ENCODE measurements around the gene UBE2R2. TPM values are rescaled to one million over a fixed set of nuclear protein-coding genes. Genes with fewer than 3 reads are reported as not detected.
"Not testable (repeated sequence)": the region's sequence is repeated elsewhere in the genome, so short reads cannot be mapped to it uniquely, and the experiment has no call there.

Gene UBE2R2
- total and polyA plus RNA-seq, 2 donors, result 13.6 to 30.1 TPM

DNA sequence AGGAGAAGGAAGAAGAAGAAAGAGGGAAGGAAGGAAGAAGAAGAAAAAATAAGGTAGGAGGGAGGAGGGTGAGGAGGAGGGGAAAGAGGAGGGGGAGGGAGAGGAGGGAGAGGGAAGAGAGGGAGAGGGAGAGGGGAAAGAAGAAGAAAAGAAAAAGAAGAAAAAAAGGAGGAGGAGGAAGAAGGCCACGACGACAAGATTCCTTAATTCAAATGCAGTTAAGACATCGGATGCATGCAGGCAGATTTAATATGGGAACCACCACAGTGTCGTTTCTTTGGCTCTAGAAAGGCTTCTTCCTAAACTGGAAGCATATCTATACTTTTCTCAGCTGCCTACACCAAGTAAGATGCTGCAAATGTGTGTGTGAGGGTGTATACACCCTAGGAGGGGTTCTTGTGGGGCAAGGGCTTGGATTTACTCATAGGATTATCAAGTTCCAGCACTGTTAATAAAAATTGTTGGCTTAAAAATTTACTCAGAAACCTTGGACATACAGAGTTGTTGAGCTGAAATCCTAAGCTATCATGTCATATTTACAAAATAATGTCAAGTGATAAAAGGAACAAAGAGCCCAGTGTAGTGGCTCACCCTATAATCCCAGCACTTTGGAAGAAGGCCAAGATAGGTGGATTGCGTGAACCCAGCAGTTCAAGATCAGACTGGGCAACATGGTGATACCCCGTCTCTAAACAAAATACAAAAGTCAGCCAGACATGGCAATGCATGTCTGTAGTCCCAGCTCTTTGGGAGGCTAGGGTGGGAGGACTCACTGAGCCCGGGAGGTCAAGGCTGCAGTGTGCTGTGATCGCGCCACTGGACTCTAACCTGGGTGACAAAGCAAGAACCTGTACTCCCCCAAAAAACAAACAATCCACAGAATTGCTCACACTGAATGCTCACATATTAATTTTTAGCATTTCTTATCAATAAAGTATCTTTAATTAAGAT, 123.2 kb downstream of the UBE2R2 start:
- WGBS, result 85% methylated on average over 9 of the region's 9 CpGs
- no peak for DNase-seq (ENCODE audit: low read depth in 6 of 9, low spot score in 9 of 9)
- no peaks in the 10 kb centered on the region for H3K27me3 ChIP-seq (ENCODE audit: control insufficient read depth in 2 of 2, insufficient read depth in 1 of 2, low read length in 1 of 2)
- H3K36me3 ChIP-seq (ENCODE audit: control insufficient read depth in 2 of 2, insufficient read depth in 2 of 2, low read length in 1 of 2), result peaks cover 46 to 75% of the 10 kb centered on the region in 2 donors
- no peaks in the 10 kb centered on the region for H3K4me1 ChIP-seq (ENCODE audit: control insufficient read depth in 2 of 2, insufficient read depth in 2 of 2, low read length in 2 of 2)
- no peaks in the 10 kb centered on the region for H3K9me3 ChIP-seq (ENCODE audit: control insufficient read depth in 2 of 2, insufficient read depth in 1 of 2, low read length in 1 of 2)
- no peak overlapping the region for H3K27ac ChIP-seq (ENCODE audit: low read depth in 1 of 2, low read length in 1 of 2)
- H3K4me3 ChIP-seq (ENCODE audit: low read length in 2 of 2), result no peak overlapping the region

DNA sequence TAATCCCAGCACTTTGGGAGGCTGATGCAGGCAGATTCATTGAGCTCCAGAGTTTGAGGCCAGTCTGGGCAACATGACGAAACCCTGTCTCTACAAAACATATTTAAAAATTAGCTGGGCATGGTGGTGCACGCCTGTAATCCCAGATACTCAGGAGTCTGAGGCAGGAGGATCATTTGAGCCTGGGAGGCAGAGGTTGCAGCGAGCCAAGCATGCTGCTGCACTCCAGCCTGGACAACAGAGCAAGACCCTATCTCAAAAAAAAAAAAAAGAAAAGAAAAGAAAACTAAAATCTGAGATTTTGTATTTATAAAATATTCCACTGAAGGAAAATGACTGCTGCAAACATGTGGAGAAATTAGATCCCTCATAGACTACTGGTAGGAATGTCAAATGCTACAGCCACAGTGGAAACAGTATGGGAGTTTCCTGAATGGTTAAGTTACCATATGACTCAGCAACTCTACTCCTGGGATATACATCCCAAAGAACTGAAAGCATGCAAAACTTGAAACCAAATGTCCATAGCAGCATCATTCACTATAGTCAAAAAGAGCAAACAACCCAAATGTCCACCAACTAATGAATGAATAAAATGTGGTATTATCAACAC, 125.6 kb downstream of the UBE2R2 start:
- H3K9me3 ChIP-seq (ENCODE audit: control insufficient read depth in 2 of 2, insufficient read depth in 1 of 2, low read length in 1 of 2), result no peaks in the 10 kb centered on the region
- H3K27me3 ChIP-seq (ENCODE audit: control insufficient read depth in 2 of 2, insufficient read depth in 1 of 2, low read length in 1 of 2), result no peaks in the 10 kb centered on the region
- whole genome bisulfite sequencing, result 97% methylated on average over 3 of the region's 3 CpGs
- no peak overlapping the region for H3K4me3 ChIP-seq (ENCODE audit: low read length in 2 of 2)
- peaks cover 39 to 72% of the 10 kb centered on the region in 2 donors for H3K36me3 ChIP-seq (ENCODE audit: control insufficient read depth in 2 of 2, insufficient read depth in 2 of 2, low read length in 1 of 2)
- no peak overlapping the region for H3K27ac ChIP-seq (ENCODE audit: low read depth in 1 of 2, low read length in 1 of 2)
- DNase-seq (ENCODE audit: low read depth in 6 of 9, low spot score in 9 of 9), result no peak
- H3K4me1 ChIP-seq (ENCODE audit: control insufficient read depth in 2 of 2, insufficient read depth in 2 of 2, low read length in 2 of 2), result no peaks in the 10 kb centered on the region

DNA sequence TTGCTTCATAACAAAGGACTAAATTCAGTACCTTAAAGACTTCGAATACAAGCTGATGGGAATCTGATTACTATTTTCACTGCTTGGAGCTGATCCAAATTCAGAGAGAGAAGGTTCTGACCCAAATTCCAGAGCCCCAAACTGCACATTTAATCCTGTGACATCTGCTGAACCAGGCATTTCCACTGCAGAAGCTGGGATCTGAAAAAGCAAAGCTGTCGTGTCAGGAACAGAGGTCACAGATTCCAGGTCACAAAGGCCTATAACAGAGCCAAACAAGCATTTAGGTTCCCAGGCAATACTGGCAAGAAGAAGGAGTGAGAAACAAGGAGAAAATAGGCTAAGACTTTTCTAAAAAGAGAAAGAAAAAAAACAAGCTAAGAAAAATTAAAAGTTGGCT, 126.4 kb downstream of the UBE2R2 start:
- no peak for DNase-seq (ENCODE audit: low read depth in 6 of 9, low spot score in 9 of 9)
- no peaks in the 10 kb centered on the region for H3K27me3 ChIP-seq (ENCODE audit: control insufficient read depth in 2 of 2, insufficient read depth in 1 of 2, low read length in 1 of 2)
- no peak overlapping the region for H3K27ac ChIP-seq (ENCODE audit: low read depth in 1 of 2, low read length in 1 of 2)
- no peaks in the 10 kb centered on the region for H3K4me1 ChIP-seq (ENCODE audit: control insufficient read depth in 2 of 2, insufficient read depth in 2 of 2, low read length in 2 of 2)
- no peak overlapping the region for H3K4me3 ChIP-seq (ENCODE audit: low read length in 2 of 2)
- peaks cover 35 to 76% of the 10 kb centered on the region in 2 donors for H3K36me3 ChIP-seq (ENCODE audit: control insufficient read depth in 2 of 2, insufficient read depth in 2 of 2, low read length in 1 of 2)
- H3K9me3 ChIP-seq (ENCODE audit: control insufficient read depth in 2 of 2, insufficient read depth in 1 of 2, low read length in 1 of 2), result no peaks in the 10 kb centered on the region
- WGBS, result 96% methylated on average over 2 of the region's 2 CpGs

DNA sequence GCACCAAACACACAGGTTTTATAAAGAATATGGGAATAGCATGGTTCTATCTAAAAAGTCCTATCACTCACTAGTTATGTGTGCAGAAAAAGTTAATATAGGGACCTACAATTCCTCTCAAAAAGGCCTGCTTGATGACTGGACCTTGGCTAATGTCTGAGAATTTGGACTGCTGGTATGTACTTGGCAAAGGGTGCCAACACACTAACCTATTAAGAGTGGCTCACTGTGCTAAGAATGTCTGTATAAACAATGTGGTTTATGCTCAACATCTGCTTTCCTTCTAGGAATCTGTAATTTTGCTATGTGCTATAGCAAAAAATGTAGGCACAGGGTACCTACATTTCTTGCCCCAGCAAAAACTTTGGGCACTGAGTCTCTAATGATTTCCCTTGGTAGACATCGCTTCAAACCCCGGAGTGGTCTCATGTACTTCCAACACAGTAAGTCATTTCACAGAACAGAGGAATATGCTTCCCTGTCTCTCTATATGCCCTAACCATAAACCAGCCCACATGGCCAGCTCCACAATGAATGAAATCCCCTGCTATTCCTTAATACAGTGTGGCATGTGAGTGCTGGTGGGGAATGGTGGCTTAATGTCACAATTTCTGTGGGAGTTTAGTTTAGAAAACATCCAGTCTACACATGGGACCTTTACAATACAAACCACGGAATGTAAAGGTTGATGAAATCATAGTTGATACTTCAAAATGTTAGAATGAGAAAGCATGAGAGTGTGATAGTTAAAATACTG, 130.0 kb downstream of the UBE2R2 start:
- Histone ChIP-seq H3K27me3 (ENCODE audit: control insufficient read depth in 2 of 2, insufficient read depth in 1 of 2, low read length in 1 of 2) (no peaks in the 10 kb centered on the region), H3K27ac (ENCODE audit: low read depth in 1 of 2, low read length in 1 of 2) (no peak overlapping the region), H3K4me3 (ENCODE audit: low read length in 2 of 2) (no peak overlapping the region), H3K4me1 (ENCODE audit: control insufficient read depth in 2 of 2, insufficient read depth in 2 of 2, low read length in 2 of 2) (no peaks in the 10 kb centered on the region), H3K9me3 (ENCODE audit: control insufficient read depth in 2 of 2, insufficient read depth in 1 of 2, low read length in 1 of 2) (no peaks in the 10 kb centered on the region), H3K36me3 (ENCODE audit: control insufficient read depth in 2 of 2, insufficient read depth in 2 of 2, low read length in 1 of 2) (peaks cover 25 to 65% of the 10 kb centered on the region in 2 donors)
- no peak for DNase-seq (ENCODE audit: low read depth in 6 of 9, low spot score in 9 of 9)
- 99% methylated on average over 3 of the region's 3 CpGs for WGBS

DNA sequence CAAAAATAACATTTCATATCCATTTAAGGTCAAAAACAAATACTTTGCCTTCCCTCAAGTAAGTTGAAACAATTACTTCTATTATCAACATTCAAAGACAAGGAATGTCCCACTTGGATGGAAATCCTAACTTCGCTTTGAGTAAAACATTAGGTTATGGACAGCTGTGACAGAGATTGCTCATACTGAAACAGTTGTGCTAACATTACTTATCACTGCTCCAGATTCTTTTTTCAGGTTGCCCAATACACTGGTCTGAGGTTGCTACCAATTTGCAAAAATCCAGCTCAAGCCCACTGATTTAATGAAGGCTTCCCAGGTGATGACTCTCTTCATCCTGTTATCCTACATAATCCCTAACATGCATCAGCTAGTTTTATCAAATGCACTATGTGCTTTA, 133.4 kb downstream of the UBE2R2 start:
- WGBS, result 95% methylated on average over 1 of the region's 1 CpG

DNA sequence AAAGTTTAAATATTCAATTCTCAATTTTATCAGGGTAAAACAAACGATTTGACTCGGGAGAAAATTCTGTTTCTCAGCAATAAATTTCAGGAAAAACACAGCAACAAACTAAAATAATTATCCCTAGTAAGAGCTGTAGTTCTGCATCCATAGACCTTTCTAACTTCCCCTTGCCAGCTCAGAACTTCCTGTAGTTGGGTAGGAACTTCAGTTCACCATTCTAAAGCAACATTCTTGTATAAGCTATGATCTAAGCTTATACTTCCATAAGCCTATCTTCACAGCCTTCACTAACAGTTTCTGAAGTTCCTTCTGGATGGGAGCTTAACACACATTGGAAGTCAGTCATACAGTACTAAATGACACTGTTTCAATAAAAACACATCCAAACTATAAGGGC, 135.1 kb downstream of the UBE2R2 start:
- no peaks in the 10 kb centered on the region for H3K27me3 ChIP-seq (ENCODE audit: control insufficient read depth in 2 of 2, insufficient read depth in 1 of 2, low read length in 1 of 2)
- no peaks in the 10 kb centered on the region for H3K4me1 ChIP-seq (ENCODE audit: control insufficient read depth in 2 of 2, insufficient read depth in 2 of 2, low read length in 2 of 2)
- DNase-seq (ENCODE audit: low read depth in 6 of 9, low spot score in 9 of 9), result no peak
- peaks cover 29 to 54% of the 10 kb centered on the region in 2 donors for H3K36me3 ChIP-seq (ENCODE audit: control insufficient read depth in 2 of 2, insufficient read depth in 2 of 2, low read length in 1 of 2)
- 76% methylated on average over 2 of the region's 2 CpGs for WGBS
- H3K9me3 ChIP-seq (ENCODE audit: control insufficient read depth in 2 of 2, insufficient read depth in 1 of 2, low read length in 1 of 2), result no peaks in the 10 kb centered on the region
- no peak overlapping the region for H3K27ac ChIP-seq (ENCODE audit: low read depth in 1 of 2, low read length in 1 of 2)
- H3K4me3 ChIP-seq (ENCODE audit: low read length in 2 of 2), result no peak overlapping the region

More for the DNA sequence above, 133.4 kb downstream of the UBE2R2 start:
- H3K4me3 ChIP-seq (ENCODE audit: low read length in 2 of 2), result no peak overlapping the region
- no peaks in the 10 kb centered on the region for H3K9me3 ChIP-seq (ENCODE audit: control insufficient read depth in 2 of 2, insufficient read depth in 1 of 2, low read length in 1 of 2)
- no peaks in the 10 kb centered on the region for H3K4me1 ChIP-seq (ENCODE audit: control insufficient read depth in 2 of 2, insufficient read depth in 2 of 2, low read length in 2 of 2)
- H3K27me3 ChIP-seq (ENCODE audit: control insufficient read depth in 2 of 2, insufficient read depth in 1 of 2, low read length in 1 of 2), result no peaks in the 10 kb centered on the region
- H3K27ac ChIP-seq (ENCODE audit: low read depth in 1 of 2, low read length in 1 of 2), result no peak overlapping the region
- H3K36me3 ChIP-seq (ENCODE audit: control insufficient read depth in 2 of 2, insufficient read depth in 2 of 2, low read length in 1 of 2), result peaks cover 26 to 55% of the 10 kb centered on the region in 2 donors
- no peak for DNase-seq (ENCODE audit: low read depth in 6 of 9, low spot score in 9 of 9)

DNA sequence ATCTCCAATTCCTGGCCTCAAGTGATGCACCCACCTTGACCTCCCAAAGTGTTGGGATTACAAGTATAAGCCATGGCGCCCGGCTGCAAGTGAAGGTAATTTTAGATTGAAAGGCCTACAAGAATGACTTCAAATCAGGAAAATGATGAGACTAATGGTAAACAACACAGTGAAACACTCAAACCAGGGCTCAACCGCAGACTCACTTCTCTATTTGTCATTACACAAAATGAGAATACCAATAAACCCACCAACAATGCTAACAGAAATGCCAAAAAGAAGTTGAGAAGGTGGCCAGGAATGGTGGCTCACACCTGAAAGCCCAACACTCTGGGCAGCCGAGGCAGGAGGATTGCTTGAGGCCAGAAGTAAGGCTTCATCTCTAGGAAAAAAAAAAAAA, 139.6 kb downstream of the UBE2R2 start:
- H3K36me3 ChIP-seq (ENCODE audit: control insufficient read depth in 2 of 2, insufficient read depth in 2 of 2, low read length in 1 of 2), result peaks cover 24 to 51% of the 10 kb centered on the region in 2 donors
- H3K9me3 ChIP-seq (ENCODE audit: control insufficient read depth in 2 of 2, insufficient read depth in 1 of 2, low read length in 1 of 2), result no peaks in the 10 kb centered on the region
- 87% methylated on average over 4 of the region's 4 CpGs for WGBS
- no peaks in the 10 kb centered on the region for H3K27me3 ChIP-seq (ENCODE audit: control insufficient read depth in 2 of 2, insufficient read depth in 1 of 2, low read length in 1 of 2)
- DNase-seq (ENCODE audit: low read depth in 6 of 9, low spot score in 9 of 9), result no peak
- no peaks in the 10 kb centered on the region for H3K4me1 ChIP-seq (ENCODE audit: control insufficient read depth in 2 of 2, insufficient read depth in 2 of 2, low read length in 2 of 2)
- H3K4me3 ChIP-seq (ENCODE audit: low read length in 2 of 2), result no peak overlapping the region
- no peak overlapping the region for H3K27ac ChIP-seq (ENCODE audit: low read depth in 1 of 2, low read length in 1 of 2)

DNA sequence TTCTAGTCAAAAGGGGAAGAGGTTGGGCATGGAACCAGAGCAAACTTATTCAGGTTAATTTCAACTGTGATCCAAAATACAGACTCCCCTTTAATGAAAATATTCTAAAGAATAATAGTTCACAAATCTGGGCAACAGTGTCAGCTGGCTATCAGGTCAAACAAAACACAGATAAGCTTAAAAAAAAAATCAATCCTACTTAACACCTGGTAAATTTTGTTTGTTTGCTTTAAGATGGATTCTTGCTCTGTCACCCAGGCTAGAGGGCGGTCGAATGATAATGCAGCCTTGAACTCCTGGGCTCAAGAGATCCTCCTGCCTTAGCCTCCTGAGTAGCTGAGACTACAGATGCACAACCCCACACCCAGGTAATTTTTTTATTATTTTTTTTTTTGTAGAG, 142.8 kb downstream of the UBE2R2 start:
- WGBS, result 96% methylated on average over 2 of the region's 2 CpGs
- Histone ChIP-seq H3K9me3 (ENCODE audit: control insufficient read depth in 2 of 2, insufficient read depth in 1 of 2, low read length in 1 of 2) (no peaks in the 10 kb centered on the region), H3K4me3 (ENCODE audit: low read length in 2 of 2) (no peak overlapping the region), H3K4me1 (ENCODE audit: control insufficient read depth in 2 of 2, insufficient read depth in 2 of 2, low read length in 2 of 2) (no peaks in the 10 kb centered on the region), H3K27me3 (ENCODE audit: control insufficient read depth in 2 of 2, insufficient read depth in 1 of 2, low read length in 1 of 2) (no peaks in the 10 kb centered on the region), H3K27ac (ENCODE audit: low read depth in 1 of 2, low read length in 1 of 2) (no peak overlapping the region), H3K36me3 (ENCODE audit: control insufficient read depth in 2 of 2, insufficient read depth in 2 of 2, low read length in 1 of 2) (peaks cover 17 to 31% of the 10 kb centered on the region in 2 donors)
- no peak for DNase-seq (ENCODE audit: low read depth in 6 of 9, low spot score in 9 of 9)

DNA sequence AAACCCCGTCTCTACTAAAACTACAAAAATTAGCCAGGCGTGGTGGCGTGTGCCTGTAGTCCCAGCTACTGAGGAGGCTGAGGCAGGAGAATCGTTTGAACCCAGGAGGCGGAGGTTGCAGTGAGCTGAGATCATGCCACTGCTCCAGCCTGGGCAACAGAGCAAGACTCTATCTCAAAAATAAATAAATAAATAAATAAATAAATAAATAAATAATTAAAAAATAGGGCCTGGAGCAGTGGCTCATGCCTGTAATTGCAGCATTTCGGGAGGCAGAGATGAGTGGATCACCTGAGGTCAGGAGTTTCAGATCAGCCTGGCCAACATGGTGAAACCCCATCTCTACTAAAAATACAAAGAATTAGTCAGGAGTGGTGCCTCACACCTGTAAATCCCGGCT, 145.5 kb downstream of the UBE2R2 start:
- not testable (repeated sequence) for H3K27me3 ChIP-seq (ENCODE audit: control insufficient read depth in 2 of 2, insufficient read depth in 1 of 2, low read length in 1 of 2); H3K4me3 ChIP-seq (ENCODE audit: low read length in 2 of 2); H3K9me3 ChIP-seq (ENCODE audit: control insufficient read depth in 2 of 2, insufficient read depth in 1 of 2, low read length in 1 of 2); H3K4me1 ChIP-seq (ENCODE audit: control insufficient read depth in 2 of 2, insufficient read depth in 2 of 2, low read length in 2 of 2); H3K27ac ChIP-seq (ENCODE audit: low read depth in 1 of 2, low read length in 1 of 2); DNase-seq (ENCODE audit: low read depth in 6 of 9, low spot score in 9 of 9)
- H3K36me3 ChIP-seq (ENCODE audit: control insufficient read depth in 2 of 2, insufficient read depth in 2 of 2, low read length in 1 of 2), result peaks cover 9 to 23% of the 10 kb centered on the region in 2 donors
- 83% methylated on average over 7 of the region's 7 CpGs for WGBS

Measured in thymus (tissue), 11 donors.